Stomach (tissue), 9 donors: ENCODE results near the gene GPC6. TPM values are rescaled to one million over a fixed set of nuclear protein-coding genes. Genes with fewer than 3 reads are reported as not detected.

Source experiments
- DNase-seq, 2 donors: peaks; one replicate each; pipeline versions ENCODE4 v3.0.0 to v3.0.0-alpha.2; 2013 to 2019
- H3K27ac ChIP-seq, 5 donors: fragments of 200-600 bp in 4 of 5; sonication (generic) in 4 of 5; one replicate each; pipeline ENCODE4 v1.5.1; 2013 to 2019; ENCODE audit warnings: mild to moderate bottlenecking in 1 of 5, moderate library complexity in 1 of 5
- H3K27me3 ChIP-seq, 3 donors: fragments of 200-600 bp; sonication (generic); one replicate each; pipeline ENCODE4 v1.5.1; 2017 to 2019; ENCODE audit warnings: mixed run types in 1 of 3
- H3K36me3 ChIP-seq, 4 donors: fragments of 200-600 bp; sonication (generic); 1 replicate in 3 of 4; 2 replicates in 1 of 4; pipeline ENCODE4 v1.5.1; 2016 to 2019
- H3K4me1 ChIP-seq, 4 donors: fragments of 200-600 bp; sonication (generic); one replicate each; pipeline ENCODE4 v1.5.1; 2016 to 2019
- H3K4me3 ChIP-seq, 4 donors: fragments of 200-600 bp; sonication (generic) in 3 of 4; one replicate each; pipeline ENCODE4 v1.5.1; 2016 to 2019; ENCODE audit warnings: mild to moderate bottlenecking in 1 of 4
- H3K9me3 ChIP-seq, 4 donors: fragments of 200-600 bp; sonication (generic); one replicate each; pipeline ENCODE4 v1.5.1; 2016 to 2019
- CTCF ChIP-seq, 7 experiments: fragments of 450-650 bp in 4 of 7; fragments of 200-600 bp in 3 of 7; sonication (generic) in 3 of 7; IDR thresholded peaks; one replicate each; pipeline ENCODE4 v1.5.1; 2016 to 2019; ENCODE audit warnings: antibody characterized with exemption in 7 of 7, control low read depth in 2 of 7, mild to moderate bottlenecking in 1 of 7
- EP300 ChIP-seq: sonication (generic); formaldehyde crosslinking; IDR thresholded peaks from one replicate; pipeline ENCODE4 v1.6.1; 2017; ENCODE audit warnings: antibody characterized with exemption
- POLR2A ChIP-seq, 4 donors: fragments of 450-650 bp; IDR thresholded peaks; one replicate each; pipeline ENCODE4 v1.6.1; 2016; ENCODE audit warnings: antibody characterized with exemption in 4 of 4, control low read depth in 2 of 4, mild to moderate bottlenecking in 1 of 4, moderate library complexity in 1 of 4
- POLR2AphosphoS5 ChIP-seq, 3 donors: sonication (generic); formaldehyde crosslinking; IDR thresholded peaks; one replicate each; pipeline ENCODE4 v1.6.1; 2016; ENCODE audit warnings: antibody characterized with exemption in 3 of 3
- WGBS, 5 donors: extraction: QIAGEN DNeasy Blood & Tissue Kit in 3 of 5; methylation state at CpG; one replicate each; pipeline versions ENCODE4 v1.1.5 to v1.1.7; 2013 to 2018; 5-methylcytosine and 5-hydroxymethylcytosine counted together
- intact Hi-C: fragments of 100-400 bp; cut with DNase I; formaldehyde crosslinking; loops from one replicate; pipeline ENCODE4 v1.15.1; 2023; ENCODE audit warnings: low total_unique reads
- polyA plus RNA-seq, 3 donors: library from polyadenylated mRNA; stranded (reverse); fragments of 200-250 nt; gene quantifications; one replicate each; pipeline ENCODE4 v1.2.3, GENCODE V29; 2013
- total RNA-seq, 5 donors: library from RNA; depleted of rRNA; stranded (reverse); fragments of >200 nt; gene quantifications; one replicate each; pipeline versions ENCODE4 v1.1.0 to v1.2.3, GENCODE V29; 2014 to 2016
- donor health status: healthy with polysubstance abuse.
- donor health status: Bipolar disorder and iron deficiency.
- donor health status: healthy.

Gene GPC6
- total and polyA plus RNA-seq, 8 donors, result 0.70 to 52.7 (median 5.6) TPM

GRCh38 chr13:94224670-94225069 lies 998.1 kb downstream of the GPC6 start:
- H3K27me3 ChIP-seq, result no peaks in the 10 kb centered on the region
- no peak overlapping the region for H3K27ac ChIP-seq
- TF ChIP-seq POLR2AphosphoS5 (IDR thresholded peaks at IDR 0.05) (no peak), CTCF (IDR thresholded peaks at IDR 0.05) (no peak), EP300 (no peak), POLR2A (IDR thresholded peaks at IDR 0.05) (no peak)
- no peaks in the 10 kb centered on the region for H3K36me3 ChIP-seq
- H3K4me3 ChIP-seq, result no peak overlapping the region
- WGBS, 5 donors, result 73 to 82% (median 76%) methylated on average over 3 of the region's 3 CpGs
- no peak for DNase-seq
- intact Hi-C loops, result no loop called here
- H3K9me3 ChIP-seq, result no peaks in the 10 kb centered on the region
- no peaks in the 10 kb centered on the region for H3K4me1 ChIP-seq

- H3K36me3 ChIP-seq, result no peaks in the 10 kb centered on the region
- H3K4me3 ChIP-seq, result no peak overlapping the region
- no peak overlapping the region for H3K27ac ChIP-seq
- H3K4me1 ChIP-seq, result no peaks in the 10 kb centered on the region
- WGBS, 5 donors, result 80 to 93% (median 89%) methylated on average over 6 of the region's 6 CpGs
- no peaks in the 10 kb centered on the region for H3K27me3 ChIP-seq
- DNase-seq, result no peak
- intact Hi-C loops, result no loop called here
- no peaks in the 10 kb centered on the region for H3K9me3 ChIP-seq
- no peak for TF ChIP-seq EP300
- no peak for TF ChIP-seq POLR2A (IDR thresholded peaks at IDR 0.05)
- no peak for TF ChIP-seq CTCF (IDR thresholded peaks at IDR 0.05)
Observed at GRCh38 chr13:94227255-94227879, 1000.8 kb downstream of the GPC6 start.

- intact Hi-C loops, result no loop called here
- peak in 1 of 2 donors; percentile 54 for DNase-seq
- Histone ChIP-seq H3K27me3 (no peaks in the 10 kb centered on the region), H3K9me3 (no peaks in the 10 kb centered on the region), H3K36me3 (no peaks in the 10 kb centered on the region), H3K4me1 (no peaks in the 10 kb centered on the region), H3K27ac (no peak overlapping the region), H3K4me3 (no peak overlapping the region)
- TF ChIP-seq POLR2AphosphoS5 (IDR thresholded peaks at IDR 0.05) (no peak), POLR2A (IDR thresholded peaks at IDR 0.05) (no peak), CTCF (IDR thresholded peaks at IDR 0.05) (no peak), EP300 (no peak)
- WGBS, 5 donors, result 73 to 92% (median 88%) methylated on average over 1 of the region's 1 CpG
Observed at GRCh38 chr13:94228763-94229162, 1002.2 kb downstream of the GPC6 start.

GRCh38 chr13:94232161-94232950 lies 1005.7 kb downstream of the GPC6 start:
- Histone ChIP-seq H3K27ac (no peak overlapping the region), H3K36me3 (no peaks in the 10 kb centered on the region), H3K4me3 (no peak overlapping the region), H3K27me3 (no peaks in the 10 kb centered on the region), H3K4me1 (no peaks in the 10 kb centered on the region), H3K9me3 (no peaks in the 10 kb centered on the region)
- WGBS, 5 donors, result 78 to 82% (median 82%) methylated on average over 9 of the region's 9 CpGs
- intact Hi-C loops, result no loop called here
- TF ChIP-seq CTCF (IDR thresholded peaks at IDR 0.05) (no peak), POLR2AphosphoS5 (IDR thresholded peaks at IDR 0.05) (no peak), POLR2A (IDR thresholded peaks at IDR 0.05) (no peak)
- DNase-seq, result no peak
